ENCODE measurements around the gene OLIG1.
A peak's percentile ranks its signal among the peaks of the same experiment; 100 is the strongest.

The OLIG1 gene

DNA sequence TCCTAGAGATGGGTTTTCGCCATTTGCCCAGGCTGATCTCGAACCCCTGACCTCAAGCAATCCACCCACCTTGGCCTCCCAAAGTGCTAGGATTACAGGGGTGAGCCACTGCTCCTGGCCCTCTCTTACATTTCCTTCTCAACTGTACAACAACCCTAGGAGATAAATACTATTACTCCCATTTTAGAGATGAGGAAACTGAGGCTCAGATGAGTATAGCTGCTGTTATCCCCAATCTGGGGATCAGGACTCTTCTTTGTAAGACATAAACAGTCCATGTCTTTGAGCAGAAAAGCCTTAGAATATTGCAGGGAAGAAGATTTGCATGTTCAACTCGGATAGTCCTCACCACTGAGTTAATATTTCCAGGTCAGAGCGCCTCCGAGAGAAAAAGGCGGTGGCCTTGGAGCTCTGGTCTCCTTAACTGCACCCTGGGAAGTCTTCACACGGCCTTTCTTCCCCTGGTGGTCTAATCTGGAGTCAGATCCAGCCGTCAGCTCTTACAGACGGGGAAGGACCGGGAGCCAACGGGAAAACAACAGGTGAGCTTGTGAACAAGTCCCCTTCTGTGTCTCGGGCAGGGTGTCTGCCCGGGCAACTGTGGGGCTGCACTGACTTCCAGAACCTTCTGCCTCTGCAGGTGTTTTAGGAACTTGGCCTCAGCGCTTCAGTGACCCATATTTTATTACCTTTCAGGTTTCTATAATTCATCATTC lies 5.9 kb upstream of the OLIG1 start:
- DNase-seq (ENCODE audit: low read depth) = no peak

DNA sequence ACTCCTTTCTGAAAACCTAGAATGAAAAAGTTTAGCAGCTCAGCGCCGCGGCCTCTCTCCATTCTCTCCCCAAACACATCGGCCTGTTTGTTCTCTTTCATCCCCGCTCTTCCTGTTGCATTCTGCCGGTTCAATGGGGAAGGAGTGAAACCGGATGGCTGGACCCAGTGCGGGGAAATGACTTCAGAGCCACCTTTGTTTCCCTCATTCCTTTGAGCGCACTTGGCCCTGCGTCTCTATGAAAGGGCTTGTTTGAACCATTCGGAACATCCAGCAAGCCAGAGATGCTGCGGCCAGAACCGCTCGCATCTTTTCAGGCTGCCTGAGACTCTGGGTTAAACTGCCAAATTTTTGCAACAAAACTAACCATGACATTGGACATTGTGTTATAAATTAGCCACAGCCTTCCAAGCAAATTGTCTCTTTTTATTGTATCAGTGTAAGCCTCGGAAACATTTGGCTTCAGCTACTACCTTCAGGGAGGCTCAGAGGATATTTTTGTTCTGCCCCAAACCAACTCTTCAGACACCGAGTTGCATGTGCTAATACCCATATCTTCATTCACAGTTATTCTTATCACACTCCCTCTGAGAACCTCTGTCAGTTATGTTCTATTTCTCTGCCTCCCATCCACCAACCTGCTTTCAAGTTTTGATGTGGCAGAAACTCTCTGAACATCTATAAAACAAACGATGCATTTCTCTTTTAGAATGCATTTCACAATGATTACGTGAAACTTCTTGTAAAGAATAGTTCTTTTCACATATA lies 5.1 kb upstream of the OLIG1 start:
- DNase-seq (ENCODE audit: low read depth) = no peak

DNA sequence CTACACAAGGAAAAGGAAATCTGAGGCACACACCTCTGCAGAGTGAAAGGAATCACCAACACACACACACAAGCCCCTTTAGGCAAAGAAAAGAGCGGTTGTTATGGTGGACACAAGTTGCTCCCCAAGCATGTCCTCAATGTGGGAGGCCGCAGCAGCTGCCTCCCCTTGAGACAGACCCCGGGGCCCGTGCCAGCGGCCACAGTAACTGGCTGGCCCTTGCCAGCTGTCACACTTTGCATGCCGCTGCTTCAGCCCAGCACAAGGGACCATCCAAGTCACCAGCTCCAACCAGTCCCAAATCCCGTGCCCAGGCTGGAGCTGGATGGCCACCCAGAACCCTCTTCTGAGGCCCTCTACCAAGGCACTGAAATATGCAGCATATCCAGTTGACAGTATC lies 2.9 kb upstream of the OLIG1 start:
- DNase-seq (ENCODE audit: low read depth) = no peak

DNA sequence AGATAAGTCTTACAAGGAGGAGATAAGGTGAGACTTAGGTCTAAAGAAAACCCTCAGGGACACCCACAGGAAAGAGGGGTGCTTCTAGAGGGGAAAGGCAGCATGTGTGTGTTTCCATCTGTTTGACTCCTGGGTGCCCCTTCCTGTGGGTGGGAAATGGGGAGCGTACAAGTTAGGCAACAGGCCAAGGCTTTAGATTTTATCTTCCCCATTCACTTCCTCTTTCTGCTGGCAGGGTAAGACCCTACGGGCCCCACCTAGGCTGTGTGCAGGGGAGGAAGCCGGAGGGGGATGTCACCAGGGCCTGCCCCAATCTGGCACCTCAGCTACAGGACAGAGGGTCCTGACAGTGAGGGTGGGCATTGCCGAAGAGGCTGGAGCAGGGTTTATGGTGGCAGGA lies 2.5 kb upstream of the OLIG1 start:
- DNase-seq (ENCODE audit: low read depth) = no peak

DNA sequence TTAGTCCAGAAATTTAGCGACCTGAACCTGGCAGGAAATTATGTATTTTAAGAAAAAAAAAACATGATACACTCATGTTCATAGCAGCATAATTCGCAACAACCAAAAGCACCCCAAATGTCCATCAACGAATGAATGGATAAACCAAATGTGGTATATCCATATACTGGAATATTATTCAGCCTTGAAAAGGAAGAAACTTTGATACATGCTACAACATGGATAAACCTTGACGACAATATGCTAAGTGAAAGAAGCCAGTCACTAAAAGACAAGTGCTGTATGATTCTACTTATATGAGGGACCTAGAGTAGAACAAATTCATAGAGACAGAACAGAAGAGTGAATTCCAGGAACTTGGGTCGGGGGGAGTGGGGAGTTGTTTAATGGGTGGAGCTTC lies 698 bp upstream of the OLIG1 start:
- DNase-seq (ENCODE audit: low read depth) = no peak

DNA sequence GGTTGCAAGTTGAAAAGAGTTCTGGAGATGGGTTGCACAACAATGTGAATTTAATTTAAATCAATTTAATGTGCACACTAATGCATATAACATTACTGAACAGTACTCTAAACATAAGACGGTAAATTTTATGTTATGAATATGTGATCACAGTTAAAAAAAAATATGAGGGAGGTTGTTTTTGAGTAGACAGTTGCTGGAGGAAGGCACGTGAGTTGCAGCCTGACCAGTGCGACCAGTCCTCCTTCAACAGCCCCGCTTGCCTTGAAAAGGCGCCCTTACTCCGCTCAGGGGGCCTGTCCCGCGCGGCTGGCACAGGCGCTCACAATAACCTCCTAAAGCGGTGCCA lies 322 bp upstream of the OLIG1 start:
- DNase-seq (ENCODE audit: low read depth) = no peak

DNA sequence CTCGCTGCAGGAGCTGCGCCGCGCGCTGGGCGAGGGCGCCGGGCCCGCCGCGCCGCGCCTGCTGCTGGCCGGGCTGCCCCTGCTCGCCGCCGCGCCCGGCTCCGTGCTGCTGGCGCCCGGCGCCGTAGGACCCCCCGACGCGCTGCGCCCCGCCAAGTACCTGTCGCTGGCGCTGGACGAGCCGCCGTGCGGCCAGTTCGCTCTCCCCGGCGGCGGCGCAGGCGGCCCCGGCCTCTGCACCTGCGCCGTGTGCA lies 730 bp downstream of the OLIG1 start:
- DNase-seq (ENCODE audit: low read depth) = no peak

DNA sequence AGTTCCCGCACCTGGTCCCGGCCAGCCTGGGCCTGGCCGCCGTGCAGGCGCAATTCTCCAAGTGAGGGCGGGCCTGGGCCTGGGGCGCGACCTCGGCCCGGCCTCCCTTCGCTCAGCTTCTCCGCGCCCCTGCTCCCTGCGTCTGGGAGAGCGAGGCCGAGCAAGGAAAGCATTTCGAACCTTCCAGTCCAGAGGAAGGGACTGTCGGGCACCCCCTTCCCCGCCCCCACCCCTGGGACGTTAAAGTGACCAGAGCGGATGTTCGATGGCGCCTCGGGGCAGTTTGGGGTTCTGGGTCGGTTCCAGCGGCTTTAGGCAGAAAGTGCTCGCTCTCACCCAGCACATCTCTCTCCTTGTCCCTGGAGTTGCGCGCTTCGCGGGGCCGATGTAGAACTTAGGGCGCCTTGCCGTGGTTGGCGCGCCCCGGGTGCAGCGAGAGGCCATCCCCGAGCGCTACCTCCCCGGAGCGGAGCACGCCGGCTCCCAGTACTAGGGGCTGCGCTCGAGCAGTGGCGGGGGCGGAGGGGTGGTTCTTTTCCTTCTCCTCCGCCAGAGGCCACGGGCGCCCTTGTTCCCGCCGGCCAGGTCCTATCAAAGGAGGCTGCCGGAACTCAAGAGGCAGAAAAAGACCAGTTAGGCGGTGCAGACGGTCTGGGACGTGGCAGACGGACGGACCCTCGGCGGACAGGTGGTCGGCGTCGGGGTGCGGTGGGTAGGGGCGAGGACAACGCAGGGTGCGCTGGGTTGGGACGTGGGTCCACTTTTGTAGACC lies 1.2 kb downstream of the OLIG1 start:
- DNase-seq (ENCODE audit: low read depth) = no peak

DNA sequence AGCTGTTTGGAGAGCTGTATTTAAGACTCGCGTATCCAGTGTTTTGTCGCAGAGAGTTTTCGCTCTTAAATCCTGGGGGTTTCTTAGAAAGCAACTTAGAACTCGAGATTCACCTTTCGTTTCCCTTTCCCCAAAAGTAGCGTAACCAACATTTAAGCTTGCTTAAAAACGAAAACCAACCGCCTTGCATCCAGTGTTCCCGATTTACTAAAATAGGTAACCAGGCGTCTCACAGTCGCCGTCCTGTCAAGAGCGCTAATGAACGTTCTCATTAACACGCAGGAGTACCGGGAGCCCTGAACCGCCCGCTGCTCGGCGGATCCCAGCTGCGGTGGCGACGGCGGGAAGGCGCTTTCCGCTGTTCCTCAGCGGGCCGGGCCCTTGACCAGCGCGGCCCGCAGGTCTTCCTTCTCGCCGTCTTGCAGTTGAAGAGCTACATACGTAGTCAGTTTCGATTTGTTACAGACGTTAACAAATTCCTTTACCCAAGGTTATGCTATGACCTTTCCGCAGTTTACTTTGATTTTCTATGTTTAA lies 1.9 kb downstream of the OLIG1 start:
- no peak for DNase-seq (ENCODE audit: low read depth)

DNA sequence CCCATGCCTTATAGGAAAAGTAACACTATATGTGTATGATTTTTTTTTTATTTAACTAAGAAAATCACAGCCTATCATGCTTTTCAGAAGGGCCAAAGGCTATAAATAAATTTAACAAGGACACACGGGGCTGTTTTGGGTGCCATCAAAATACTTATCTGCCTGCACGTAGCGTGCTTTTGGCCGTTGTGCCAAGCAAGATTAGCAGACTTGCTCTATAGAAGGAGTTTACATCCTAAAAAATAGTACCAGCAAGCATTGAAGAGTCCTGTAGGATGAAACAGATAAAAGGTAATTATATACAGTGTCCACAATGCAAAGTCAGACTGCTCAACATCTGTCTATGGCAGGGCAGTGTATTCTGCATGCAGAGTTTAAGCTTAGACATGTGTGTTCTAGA lies 3.7 kb downstream of the OLIG1 start:
- no peak for DNase-seq (ENCODE audit: low read depth)

DNA sequence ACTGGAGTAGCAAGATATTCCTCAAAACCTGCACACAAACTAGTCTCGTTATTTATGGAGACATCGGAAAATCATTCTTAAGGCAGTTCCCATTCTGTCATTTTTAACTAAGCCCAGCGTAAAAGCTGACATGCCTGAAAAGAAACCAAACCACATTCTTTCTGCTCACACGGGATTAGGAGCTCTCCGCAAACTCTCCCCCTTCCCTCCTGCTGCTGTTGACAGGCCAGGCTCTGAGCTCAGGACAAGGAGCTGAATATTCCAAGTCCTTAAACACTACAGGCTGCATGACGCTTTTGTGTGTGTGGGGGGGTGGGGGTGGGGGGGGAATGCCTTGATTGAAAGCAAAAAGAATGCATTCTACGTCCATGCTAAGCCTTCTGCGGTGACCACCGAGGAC lies 5.2 kb downstream of the OLIG1 start:
- no peak for DNase-seq (ENCODE audit: low read depth)

DNA sequence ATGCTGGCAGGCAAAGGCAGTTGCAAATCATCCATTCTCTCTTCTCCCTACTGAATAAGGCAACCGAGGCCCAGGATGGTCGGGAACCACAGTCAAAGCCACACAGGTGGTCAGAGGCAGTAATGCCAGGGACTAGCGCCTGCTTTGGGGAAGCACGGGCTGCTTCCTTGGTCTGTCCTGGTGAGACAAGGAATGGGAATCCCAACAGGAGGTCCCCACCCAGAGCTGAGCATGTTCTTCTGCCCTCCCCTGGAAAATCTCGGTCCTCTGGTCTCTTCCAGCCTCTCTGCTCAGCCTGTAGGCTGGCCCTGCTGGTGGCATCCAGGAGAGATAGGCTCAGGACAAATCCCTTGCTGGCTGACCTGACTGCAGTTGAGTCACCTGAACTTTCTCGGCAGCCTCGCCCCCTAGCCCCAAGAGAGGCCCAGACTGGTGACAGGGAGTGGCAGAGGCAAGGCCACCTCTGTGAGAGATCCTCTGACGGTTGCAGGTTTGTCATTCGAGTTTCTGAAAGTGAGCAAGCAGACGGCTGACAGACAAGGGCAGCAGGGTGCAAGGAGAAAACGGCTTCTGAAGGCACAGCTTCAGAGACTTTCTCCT lies 5.8 kb downstream of the OLIG1 start:
- DNase-seq (ENCODE audit: low read depth) = no peak

DNA sequence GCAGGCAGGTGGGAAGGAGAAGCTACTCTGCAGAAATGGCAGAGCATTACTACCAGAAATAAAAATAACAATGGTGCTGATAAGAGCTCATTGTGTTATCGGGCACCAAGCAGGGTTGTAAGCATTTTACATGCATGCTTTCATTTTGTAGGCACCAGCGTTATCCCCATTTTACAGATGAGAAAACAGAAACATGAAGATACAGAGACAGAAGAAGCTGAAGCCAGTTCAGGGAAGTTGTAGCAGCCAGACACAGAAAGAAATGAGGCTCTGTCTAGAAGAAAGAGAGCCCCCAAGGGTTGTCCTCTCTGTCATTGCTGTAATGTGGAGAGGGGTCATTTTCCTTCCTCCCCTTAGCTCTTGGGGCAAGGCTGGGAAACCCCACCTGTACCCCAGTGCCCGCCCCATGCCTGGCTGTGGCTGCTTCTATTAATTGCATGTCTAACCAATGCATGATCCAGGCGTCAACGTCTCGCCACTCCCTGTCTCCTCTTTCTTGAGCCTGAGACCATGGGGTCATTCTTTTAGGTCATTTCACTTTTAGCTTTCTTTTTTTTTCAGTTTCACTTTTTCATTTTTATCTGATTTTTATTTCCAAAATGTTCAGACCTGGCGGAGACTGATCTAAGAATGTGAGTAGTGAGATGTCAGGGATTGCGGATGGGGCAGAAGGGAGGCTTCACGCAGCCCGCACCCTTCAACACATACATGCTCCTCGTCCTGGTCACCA lies 6.8 kb downstream of the OLIG1 start:
- no peak for DNase-seq (ENCODE audit: low read depth)

DNA sequence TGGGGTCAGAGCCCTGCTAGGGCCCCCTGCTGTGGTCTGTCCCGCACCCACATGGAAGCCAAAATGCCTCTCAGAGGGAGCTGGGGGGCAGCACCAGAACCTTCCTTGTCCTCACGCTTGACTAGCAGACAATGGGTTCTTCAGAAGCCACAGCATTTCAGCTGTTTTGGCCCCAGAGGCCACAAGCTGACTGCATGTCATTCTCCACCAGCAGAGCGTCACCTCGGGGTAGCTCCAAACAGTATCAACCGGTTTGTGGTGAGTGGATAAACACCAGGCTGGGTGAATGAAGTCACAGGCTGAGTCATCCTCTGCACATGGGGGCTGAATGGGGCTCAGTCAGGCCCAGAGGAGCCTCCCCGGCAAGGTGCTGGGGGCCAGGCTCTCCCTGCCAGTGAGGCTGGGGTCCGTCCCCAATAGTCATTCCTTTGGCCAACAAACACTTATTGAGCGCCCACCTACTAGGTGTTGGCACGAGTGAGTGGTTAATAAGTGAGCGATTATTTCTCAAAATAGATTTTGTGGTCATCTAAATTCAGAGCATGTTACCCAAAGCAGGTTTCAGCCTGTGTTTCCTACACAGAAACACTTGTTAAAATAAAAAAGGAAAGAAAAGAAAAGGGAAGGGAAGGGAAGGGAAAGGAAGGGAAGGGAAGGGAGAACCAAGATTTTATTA lies 9.1 kb downstream of the OLIG1 start:
- DNase-seq (ENCODE audit: low read depth) = peak; percentile 28

DNA sequence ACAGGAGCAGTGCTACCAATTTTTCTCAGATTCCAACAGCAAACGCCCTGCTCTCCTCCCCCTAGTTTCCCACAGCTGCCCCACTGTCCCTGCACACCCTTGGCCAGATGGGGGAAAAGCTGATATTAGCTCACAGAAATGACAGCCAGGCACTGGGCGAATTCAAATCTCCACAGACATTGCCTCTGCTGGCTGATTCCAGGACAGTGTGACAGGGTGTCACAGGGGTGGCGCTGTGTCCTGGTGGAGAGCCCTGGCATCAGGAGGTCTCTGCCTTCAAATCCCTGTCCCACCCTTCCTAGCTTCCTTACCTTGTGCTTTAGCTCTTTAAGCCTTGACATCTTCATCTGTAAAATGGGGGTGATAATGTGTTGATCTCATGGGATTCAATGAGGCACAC lies 10.4 kb downstream of the OLIG1 start:
- no peak for DNase-seq (ENCODE audit: low read depth)

DNA sequence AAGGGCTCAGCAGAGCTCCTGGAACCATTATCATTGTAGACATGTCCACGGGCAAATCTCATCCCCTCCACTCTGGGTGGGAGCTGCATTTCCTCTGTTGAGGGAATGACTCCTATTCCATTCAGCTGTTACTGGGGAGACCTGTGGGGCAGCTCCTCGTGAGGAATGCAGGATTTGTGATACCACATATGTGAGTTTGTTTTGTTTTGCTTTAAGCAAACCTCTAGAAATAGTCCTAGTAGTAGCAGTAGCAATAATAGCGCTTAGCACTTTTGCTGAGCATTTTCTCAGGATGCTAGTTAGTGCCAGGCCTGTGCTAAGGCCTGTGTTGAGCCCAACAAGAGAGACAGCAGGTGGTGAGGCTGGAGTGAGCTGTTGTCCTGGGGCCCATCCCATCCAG lies 10.8 kb downstream of the OLIG1 start:
- DNase-seq (ENCODE audit: low read depth) = no peak

DNA sequence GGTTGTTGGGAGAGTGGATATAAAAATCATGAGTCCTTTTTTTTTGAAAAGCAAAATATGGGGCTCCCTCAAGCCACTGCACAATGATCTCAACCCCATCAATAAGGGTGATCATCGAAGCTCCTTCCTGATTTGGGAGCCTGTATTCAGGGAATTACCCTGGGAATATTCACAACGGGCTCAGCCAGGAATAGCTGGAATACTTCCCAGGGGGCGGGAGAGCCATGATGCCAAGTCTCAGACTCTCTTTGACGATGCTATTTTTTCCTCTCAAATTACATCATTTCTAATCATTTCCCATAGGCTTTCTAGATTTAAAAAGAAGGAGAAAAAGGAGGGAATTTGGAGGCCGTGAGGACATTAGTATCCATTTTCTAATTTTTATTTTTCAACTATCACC lies 18.4 kb downstream of the OLIG1 start:
- DNase-seq (ENCODE audit: low read depth) = no peak

DNA sequence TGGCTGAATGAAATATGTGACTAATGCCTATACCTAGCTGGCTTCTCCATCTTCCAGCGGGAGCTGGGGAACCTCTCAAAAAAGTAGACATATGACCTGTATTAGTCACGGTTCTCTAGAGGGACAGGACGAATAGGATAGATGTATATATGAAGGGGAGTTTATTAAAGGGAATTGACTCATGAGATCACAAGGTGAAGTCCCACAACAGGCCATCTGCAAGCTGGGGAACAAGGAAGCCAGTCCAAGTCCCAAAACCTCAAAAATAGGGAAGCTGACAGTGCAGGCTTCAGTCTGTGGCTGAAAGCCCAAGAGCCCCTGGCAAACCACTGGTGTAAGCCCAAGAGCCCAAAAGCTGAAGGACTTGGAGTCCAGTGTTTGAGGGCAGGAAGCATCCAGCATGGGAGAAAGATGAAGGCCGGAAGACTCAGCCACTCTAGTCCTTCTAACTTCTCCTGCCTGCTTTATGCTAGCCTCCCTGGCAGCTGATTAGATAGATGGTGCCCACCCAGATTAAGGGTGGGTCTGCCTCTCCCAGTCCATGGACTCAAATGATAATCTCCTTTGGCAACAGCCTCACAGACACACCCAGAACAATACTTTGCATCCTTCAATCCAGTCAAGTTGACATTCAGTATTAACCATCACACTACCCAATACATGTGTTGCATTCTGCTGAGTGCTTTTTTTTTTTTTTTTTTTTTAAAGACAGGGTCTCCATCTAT lies 19.6 kb downstream of the OLIG1 start:
- no peak for DNase-seq (ENCODE audit: low read depth)

DNA sequence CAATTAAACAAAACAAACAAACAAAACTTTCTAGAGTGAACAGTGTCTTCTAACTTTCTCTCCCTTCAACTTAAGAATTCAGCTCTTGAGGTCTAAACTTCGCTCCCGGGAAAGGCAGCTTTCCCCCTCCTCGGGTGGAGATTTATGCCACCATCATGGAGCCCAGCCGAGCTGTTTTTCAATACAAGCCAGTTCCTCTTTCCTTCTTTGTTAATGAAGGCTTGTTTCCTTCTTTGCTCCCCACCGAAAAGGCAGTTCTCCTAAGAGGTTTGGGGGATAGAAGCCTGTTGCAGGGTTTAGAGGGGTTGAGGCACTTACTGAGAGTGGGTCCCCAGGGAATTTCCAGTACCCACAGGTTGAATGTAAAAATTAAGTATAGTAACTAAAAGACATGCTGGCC lies 26.5 kb downstream of the OLIG1 start:
- DNase-seq (ENCODE audit: low read depth) = no peak

DNA sequence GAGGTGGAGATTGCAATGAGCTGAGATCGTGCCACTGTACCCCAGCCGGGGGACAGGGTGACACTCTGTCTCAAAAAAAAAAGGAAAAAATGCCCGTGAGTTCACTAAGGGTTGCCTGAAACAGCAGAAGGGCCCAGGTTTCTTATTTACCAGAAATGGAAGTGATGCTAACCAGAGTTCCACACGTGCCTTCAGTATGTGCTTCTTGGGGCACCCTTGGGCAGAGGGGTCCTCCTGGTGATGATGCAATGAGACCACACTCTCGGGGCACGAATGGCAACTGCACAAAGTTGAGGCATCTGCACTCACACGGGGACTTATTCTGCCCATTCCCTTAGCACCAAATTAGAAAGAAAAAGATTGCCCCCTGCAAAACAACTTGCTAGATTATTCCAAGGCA lies 29.2 kb downstream of the OLIG1 start:
- DNase-seq (ENCODE audit: low read depth) = no peak

Data from non-pigmented ciliary epithelial cell (primary cell).